ENCODE data around the gene AGBL3.

DNA sequence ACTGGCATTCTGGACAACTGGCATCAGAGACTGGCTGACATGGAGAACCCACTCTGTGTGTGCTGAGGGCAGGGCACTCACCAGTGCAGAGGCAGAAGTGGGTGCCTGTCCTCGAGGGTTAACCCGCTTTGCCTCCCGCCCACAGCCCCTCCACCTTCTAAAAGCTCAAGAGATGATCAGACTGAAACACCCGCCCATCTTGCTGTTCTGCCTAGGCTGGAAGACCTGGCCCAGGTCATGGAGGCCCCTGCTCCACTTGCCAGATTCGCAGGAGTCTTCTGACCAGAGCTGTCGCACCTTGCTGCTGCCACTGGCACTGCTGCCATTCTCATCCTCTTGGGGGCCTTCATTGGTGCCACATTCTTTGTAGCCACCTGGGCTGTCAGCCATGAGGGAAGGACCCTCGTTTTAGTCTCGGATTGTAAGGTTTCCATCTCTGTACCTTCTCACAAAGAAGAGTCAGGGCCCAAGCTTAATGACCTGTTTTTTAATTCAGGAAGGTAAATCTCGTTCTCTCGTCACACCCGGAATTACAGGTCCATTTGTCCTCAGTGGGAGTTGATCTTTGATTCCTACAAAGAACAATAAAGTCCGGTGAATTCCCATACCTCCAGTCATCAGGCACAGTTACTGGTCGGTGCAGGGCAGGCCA is 182.3 kb downstream of the AGBL3 start:
- TF ChIP-seq, protein P1, sequence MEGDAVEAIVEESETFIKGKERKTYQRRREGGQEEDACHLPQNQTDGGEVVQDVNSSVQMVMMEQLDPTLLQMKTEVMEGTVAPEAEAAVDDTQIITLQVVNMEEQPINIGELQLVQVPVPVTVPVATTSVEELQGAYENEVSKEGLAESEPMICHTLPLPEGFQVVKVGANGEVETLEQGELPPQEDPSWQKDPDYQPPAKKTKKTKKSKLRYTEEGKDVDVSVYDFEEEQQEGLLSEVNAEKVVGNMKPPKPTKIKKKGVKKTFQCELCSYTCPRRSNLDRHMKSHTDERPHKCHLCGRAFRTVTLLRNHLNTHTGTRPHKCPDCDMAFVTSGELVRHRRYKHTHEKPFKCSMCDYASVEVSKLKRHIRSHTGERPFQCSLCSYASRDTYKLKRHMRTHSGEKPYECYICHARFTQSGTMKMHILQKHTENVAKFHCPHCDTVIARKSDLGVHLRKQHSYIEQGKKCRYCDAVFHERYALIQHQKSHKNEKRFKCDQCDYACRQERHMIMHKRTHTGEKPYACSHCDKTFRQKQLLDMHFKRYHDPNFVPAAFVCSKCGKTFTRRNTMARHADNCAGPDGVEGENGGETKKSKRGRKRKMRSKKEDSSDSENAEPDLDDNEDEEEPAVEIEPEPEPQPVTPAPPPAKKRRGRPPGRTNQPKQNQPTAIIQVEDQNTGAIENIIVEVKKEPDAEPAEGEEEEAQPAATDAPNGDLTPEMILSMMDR (IDR thresholded peaks at IDR 0.05), result no peak
- TF ChIP-seq EZH2 (IDR thresholded peaks at IDR 0.05), result no peak
- TF ChIP-seq EZH2phosphoT487 (IDR thresholded peaks at IDR 0.05), result no peak
